Skeletal muscle tissue (tissue), 4 donors: ENCODE results near the gene DDX60. TPM values are rescaled to one million over a fixed set of nuclear protein-coding genes. Genes with fewer than 3 reads are reported as not detected.
"Not testable (repeated sequence)": the region's sequence is repeated elsewhere in the genome, so short reads cannot be mapped to it uniquely, and the experiment has no call there.

Experiments used
- H3K27ac ChIP-seq: one replicate; pipeline ENCODE4 v1.7.0; 2013; ENCODE audit warnings: mild to moderate bottlenecking, low read depth, low read length, inconsistent platforms
- H3K27me3 ChIP-seq, 3 donors: one replicate each; pipeline ENCODE4 v1.7.0; 2013; ENCODE audit warnings: low read length in 3 of 3; ENCODE audit not compliant: control insufficient read depth in 3 of 3, insufficient read depth in 3 of 3
- H3K36me3 ChIP-seq, 3 donors: one replicate each; pipeline ENCODE4 v1.7.0; 2013; ENCODE audit warnings: low read length in 3 of 3; ENCODE audit not compliant: control insufficient read depth in 3 of 3, insufficient read depth in 3 of 3
- H3K4me1 ChIP-seq, 3 donors: one replicate each; pipeline ENCODE4 v1.7.0; 2013; ENCODE audit warnings: low read length in 3 of 3, mild to moderate bottlenecking in 3 of 3; ENCODE audit not compliant: control insufficient read depth in 3 of 3, insufficient read depth in 3 of 3
- H3K4me3 ChIP-seq, 3 donors: one replicate each; pipeline ENCODE4 v1.7.0; 2013; ENCODE audit warnings: low read length in 3 of 3
- H3K9ac ChIP-seq, 3 donors: one replicate each; pipeline ENCODE4 v1.7.0; 2013; ENCODE audit warnings: low read length in 3 of 3, mild to moderate bottlenecking in 3 of 3, moderate library complexity in 2 of 3, low read depth in 1 of 3
- H3K9me3 ChIP-seq, 3 donors: one replicate each; pipeline ENCODE4 v1.7.0; 2013; ENCODE audit warnings: low read length in 3 of 3; ENCODE audit not compliant: control insufficient read depth in 3 of 3
- total RNA-seq: library from RNA; depleted of rRNA; stranded (reverse); fragments of >200 nt; gene quantifications from one replicate; pipeline ENCODE4 v1.2.3, GENCODE V29; 2014
- donor health status: Osteomylitis.

Gene DDX60
- total RNA-seq, 1 donor from 2014 or later, result 8.9 TPM

DNA sequence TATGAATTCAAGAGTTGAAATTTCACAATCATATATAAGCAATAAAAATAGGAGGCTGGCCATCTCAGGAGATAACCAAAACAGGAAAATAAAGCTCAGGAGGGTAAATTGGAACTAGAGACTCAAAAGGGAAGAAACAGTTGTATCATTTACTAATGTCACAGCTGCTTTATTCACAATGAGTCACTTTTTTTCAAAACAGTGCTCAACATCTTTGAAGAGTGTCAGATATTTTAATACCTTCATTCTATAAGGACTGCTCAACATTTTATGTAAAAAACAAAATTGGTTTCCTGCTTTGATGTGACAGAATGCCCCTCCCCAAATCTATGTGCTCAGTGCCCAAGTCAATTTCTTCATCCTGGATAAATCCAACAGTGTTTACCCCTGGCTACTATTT, 97.7 kb downstream of the DDX60 start:
- Histone ChIP-seq H3K9me3 (no peaks in the 10 kb centered on the region), H3K4me1 (no peaks in the 10 kb centered on the region), H3K27me3 (no peaks in the 10 kb centered on the region), H3K9ac (no peak overlapping the region), H3K36me3 (peaks cover 3 to 15% (median 13%) of the 10 kb centered on the region in 3 donors), H3K27ac (no peak overlapping the region), H3K4me3 (no peak overlapping the region)

DNA sequence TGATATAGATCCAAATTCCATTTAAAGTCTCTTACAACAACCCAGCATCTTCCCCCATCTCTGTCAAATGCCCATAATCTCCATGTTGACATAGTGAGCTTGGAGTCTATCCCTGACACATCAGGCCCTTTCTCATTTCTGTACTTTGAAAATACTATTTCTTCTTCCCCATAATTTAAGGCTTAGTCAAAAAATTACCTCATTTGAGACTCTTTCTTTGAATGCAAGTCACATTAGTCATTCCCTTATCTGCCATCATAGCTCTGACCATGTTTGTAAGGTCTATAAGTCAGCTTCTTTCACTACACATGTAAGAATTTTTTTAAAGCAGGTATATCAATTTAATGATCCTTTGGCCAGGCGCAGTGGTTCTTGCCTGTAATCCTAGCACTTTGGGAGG, 99.9 kb downstream of the DDX60 start:
- H3K27me3 ChIP-seq, result no peaks in the 10 kb centered on the region
- H3K4me3 ChIP-seq, result no peak overlapping the region
- no peak overlapping the region for H3K27ac ChIP-seq
- no peaks in the 10 kb centered on the region for H3K4me1 ChIP-seq
- peaks cover 3 to 13% (median 13%) of the 10 kb centered on the region in 3 donors for H3K36me3 ChIP-seq
- H3K9ac ChIP-seq, result no peak overlapping the region
- no peaks in the 10 kb centered on the region for H3K9me3 ChIP-seq

DNA sequence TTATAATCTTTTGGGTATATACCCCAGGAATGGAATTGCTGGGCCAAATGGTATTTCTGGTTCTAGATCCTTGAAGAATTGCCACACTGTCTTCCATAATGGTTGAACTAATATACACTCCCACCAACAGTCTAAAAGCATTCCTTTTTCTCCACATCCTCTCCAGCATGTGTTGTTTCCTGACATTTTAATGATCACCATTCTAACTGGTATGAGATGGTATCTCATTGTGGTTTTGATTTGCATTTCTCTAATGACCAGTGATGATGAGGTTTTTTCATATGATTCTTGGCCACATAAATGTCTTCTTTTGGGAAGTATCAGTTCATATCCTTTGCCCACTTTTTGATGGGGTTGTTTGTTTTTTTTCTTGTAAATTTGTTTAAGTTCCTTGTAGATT, 105.0 kb downstream of the DDX60 start:
- H3K4me1 ChIP-seq, H3K9ac ChIP-seq, H3K9me3 ChIP-seq, H3K27me3 ChIP-seq, H3K4me3 ChIP-seq, H3K27ac ChIP-seq: not testable (repeated sequence)
- H3K36me3 ChIP-seq, result peaks cover 3 to 13% (median 6%) of the 10 kb centered on the region in 3 donors

DNA sequence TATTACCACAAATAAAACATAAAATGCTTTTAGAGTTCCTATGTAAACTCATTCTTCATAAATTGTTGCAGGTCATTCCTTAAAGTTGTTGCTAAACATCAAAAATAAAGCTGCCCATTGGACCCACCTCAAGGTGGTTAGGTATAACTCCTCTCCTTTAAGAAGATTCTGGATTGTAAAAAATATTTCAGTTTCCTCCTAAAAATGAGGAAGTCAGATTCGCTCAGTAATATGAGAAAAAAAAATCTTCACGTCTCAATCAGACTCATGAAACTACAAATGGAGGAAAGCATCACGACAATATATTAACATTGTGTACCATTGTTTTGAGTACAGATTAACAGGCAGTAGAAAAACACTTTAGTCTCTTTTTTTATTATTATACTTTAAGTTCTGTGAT, 105.9 kb downstream of the DDX60 start:
- no peak overlapping the region for H3K27ac ChIP-seq
- no peak overlapping the region for H3K9ac ChIP-seq
- no peaks in the 10 kb centered on the region for H3K4me1 ChIP-seq
- H3K36me3 ChIP-seq, result peaks cover 3 to 9% (median 6%) of the 10 kb centered on the region in 3 donors
- no peak overlapping the region for H3K4me3 ChIP-seq
- H3K27me3 ChIP-seq, result no peaks in the 10 kb centered on the region
- H3K9me3 ChIP-seq, result no peaks in the 10 kb centered on the region

DNA sequence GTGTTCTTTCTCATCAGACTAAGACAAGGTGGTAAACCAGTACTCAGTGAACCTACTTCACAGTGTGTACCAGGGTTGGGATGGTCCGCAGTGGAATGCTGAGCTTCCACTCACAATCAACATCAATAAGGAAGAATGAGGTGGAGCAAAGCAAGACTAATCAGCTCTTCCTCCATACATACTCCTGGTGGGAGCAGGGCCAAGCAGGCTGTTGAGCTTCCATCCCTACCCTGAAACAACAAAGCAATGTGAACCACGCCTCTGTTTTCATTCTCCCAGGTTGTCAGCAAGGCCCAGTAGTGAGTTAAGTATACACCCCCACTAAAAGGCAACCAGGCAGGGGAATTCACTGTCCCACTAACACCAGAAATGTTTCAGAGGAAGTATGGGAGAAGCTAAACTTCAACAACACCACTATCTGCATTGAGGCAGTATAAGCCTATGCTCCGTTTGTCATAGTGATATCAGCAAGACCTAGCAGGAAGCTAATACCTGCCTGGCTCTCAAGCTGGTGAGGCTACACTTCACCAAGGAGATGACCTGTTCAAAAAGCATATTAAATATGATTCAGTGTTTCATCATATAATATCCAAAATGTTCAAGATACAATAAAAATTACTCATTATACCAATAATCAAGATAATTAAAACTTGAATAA, 109.5 kb downstream of the DDX60 start:
- no peak overlapping the region for H3K9ac ChIP-seq
- no peak overlapping the region for H3K4me3 ChIP-seq
- H3K4me1 ChIP-seq, result no peaks in the 10 kb centered on the region
- no peaks in the 10 kb centered on the region for H3K36me3 ChIP-seq
- no peaks in the 10 kb centered on the region for H3K9me3 ChIP-seq
- H3K27ac ChIP-seq, result no peak overlapping the region
- no peaks in the 10 kb centered on the region for H3K27me3 ChIP-seq

DNA sequence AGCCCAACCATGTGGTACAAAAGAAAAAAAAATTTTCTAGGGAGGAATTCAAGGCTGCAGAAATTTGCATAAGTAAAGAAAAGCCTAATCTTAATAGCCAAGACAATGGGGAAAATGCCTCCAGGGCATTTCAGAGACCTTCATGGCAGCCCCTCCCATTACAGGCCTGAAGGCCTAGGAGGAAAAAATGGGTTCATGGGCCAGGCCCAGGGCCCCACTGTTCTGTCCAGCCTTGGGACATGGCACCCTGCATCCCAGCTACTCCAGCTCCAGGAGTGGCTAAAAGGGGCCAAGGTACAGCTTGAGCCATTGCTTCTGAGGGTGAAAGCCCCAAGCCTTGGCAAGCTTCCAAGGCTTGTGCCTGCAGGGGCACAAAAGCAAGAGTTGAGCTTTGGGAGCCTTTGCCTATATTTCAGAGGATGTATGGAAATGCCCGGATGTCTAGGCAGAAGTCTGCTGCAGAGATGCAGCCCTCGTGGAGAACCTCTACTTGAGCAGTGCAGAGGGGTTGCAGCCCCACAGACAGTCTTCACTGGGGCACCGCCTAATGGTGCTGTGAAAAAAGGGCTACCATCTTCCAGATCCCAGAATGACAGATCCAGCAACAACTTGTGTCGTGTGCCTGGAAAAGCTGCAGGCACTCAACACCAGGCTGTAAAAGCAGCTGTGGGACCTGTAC, 115.2 kb downstream of the DDX60 start:
- H3K27me3 ChIP-seq, result no peaks in the 10 kb centered on the region
- H3K4me3 ChIP-seq, result no peak overlapping the region
- H3K9ac ChIP-seq, result no peak overlapping the region
- no peak overlapping the region for H3K27ac ChIP-seq
- no peaks in the 10 kb centered on the region for H3K4me1 ChIP-seq
- H3K9me3 ChIP-seq, result peaks cover 4 to 6% (median 5%) of the 10 kb centered on the region in 3 donors
- H3K36me3 ChIP-seq, result no peaks in the 10 kb centered on the region

DNA sequence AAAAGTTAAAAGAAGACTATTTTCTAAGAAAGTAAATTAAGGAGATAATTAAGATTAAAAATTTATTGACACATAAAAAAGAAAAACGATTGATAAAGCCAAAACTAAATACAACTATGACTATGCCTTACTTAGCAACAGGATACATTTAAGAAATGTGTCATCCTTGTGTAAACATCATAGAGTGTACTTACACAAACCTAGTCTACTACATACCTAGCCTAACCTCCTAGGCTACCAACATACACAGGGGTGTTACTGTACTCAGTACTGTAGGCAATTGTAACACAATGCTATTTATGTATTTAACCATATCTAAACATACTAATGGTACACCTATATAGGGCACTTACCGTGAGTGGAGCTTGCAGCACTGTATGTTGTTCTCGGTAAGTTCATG, 117.9 kb downstream of the DDX60 start:
- Histone ChIP-seq H3K4me1 (no peaks in the 10 kb centered on the region), H3K9me3 (peaks cover 4 to 6% (median 5%) of the 10 kb centered on the region in 3 donors), H3K27me3 (no peaks in the 10 kb centered on the region), H3K9ac (no peak overlapping the region), H3K36me3 (no peaks in the 10 kb centered on the region), H3K27ac (no peak overlapping the region), H3K4me3 (no peak overlapping the region)

DNA sequence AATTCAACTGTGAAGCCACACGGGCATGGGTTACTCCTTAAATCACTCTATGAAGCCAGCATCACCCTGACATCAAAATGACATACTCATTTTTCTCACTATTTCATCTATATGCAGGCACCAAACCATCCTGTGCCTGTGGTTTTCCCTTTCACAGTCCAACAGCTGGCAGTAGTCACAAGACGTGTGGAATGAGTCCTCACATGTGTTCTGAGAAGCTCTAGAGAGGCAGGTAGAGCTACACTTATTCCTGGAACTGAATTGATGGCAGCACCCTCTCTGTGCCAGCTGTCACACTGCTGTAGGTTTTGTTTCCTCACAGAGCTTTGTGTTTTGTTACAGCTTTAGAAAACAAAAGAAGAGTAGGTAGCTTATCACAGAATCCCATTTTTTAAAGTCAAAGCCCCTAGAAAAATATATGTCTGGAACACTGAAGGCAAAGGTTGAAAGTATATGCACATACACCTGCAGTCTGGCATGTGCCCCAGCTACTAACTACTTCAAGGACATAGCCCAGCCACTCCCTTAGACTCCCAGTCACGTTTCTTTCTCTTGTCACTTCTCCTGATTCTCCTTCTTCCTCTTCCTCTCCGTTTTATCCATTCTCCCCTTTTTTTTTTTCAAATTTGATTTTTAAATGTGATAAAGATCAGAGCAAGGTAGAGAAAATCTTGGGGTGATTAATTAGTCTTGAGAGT, 119.1 kb downstream of the DDX60 start:
- H3K9ac ChIP-seq, result no peak overlapping the region
- no peak overlapping the region for H3K27ac ChIP-seq
- no peaks in the 10 kb centered on the region for H3K27me3 ChIP-seq
- H3K9me3 ChIP-seq, result peaks cover 4 to 6% (median 5%) of the 10 kb centered on the region in 3 donors
- H3K4me1 ChIP-seq, result no peaks in the 10 kb centered on the region
- H3K4me3 ChIP-seq, result no peak overlapping the region
- H3K36me3 ChIP-seq, result no peaks in the 10 kb centered on the region

DNA sequence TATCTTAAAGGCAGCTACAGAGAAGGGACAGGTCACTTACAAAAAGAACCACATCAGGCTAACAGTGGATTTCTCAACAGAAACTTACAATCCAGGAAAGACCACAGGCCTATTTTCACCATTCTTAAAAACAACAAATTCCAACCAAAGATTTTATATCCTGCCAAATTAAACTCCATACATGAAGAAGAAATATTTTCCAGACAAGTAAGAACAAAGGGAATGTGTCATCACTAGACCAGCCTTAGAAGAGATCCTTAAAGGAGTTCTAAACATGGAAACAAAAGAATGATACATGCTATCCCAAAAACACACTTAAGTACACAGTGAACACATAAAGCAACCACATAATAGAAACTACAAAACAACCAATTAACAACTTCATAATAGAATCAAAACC, 120.6 kb downstream of the DDX60 start:
- no peaks in the 10 kb centered on the region for H3K27me3 ChIP-seq

DNA sequence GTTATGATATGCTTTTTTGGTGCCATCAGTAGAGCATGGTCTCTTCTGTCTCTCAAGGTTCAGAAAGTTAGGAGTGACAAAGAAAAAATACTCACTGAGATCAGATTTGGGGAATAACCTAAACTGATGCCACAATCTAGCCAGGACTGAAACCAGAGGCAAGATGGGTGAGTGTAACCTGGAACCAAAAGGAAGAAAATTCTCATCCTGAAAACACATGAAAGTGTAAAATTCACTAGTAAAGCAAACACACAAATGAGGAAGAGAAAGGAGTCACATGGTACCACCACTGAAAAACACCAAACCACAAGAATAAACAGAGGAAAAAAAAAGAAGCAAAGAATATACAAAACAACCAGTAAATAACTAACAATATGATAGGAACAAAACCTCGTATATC, 129.8 kb downstream of the DDX60 start:
- no peaks in the 10 kb centered on the region for H3K9me3 ChIP-seq
- H3K27me3 ChIP-seq, result no peaks in the 10 kb centered on the region
- no peak overlapping the region for H3K27ac ChIP-seq
- no peaks in the 10 kb centered on the region for H3K36me3 ChIP-seq
- H3K4me3 ChIP-seq, result no peak overlapping the region
- H3K4me1 ChIP-seq, result no peaks in the 10 kb centered on the region
- no peak overlapping the region for H3K9ac ChIP-seq

More for the DNA sequence above, 120.6 kb downstream of the DDX60 start:
- Histone ChIP-seq H3K36me3 (no peaks in the 10 kb centered on the region), H3K4me1 (no peaks in the 10 kb centered on the region), H3K9ac (no peak overlapping the region), H3K9me3 (no peaks in the 10 kb centered on the region), H3K4me3 (no peak overlapping the region), H3K27ac (no peak overlapping the region)
